Spleen (tissue), 7 donors: ENCODE measurements around the gene ASB14.
"Not testable (repeated sequence)": the region's sequence is repeated elsewhere in the genome, so short reads cannot be mapped to it uniquely, and the experiment has no call there.

ENCODE experiments used
- POLR2A ChIP-seq, 3 donors: fragments of 450-650 bp; IDR thresholded peaks; one replicate each; pipeline ENCODE4 v1.5.1; 2017; ENCODE audit warnings: antibody characterized with exemption in 3 of 3, mild to moderate bottlenecking in 1 of 3
- TF ChIP-seq, protein P1 (sequence below), 11 experiments: fragments of 200-600 bp in 7 of 11; fragments of 450-650 bp in 4 of 11; sonication (generic) in 4 of 11; IDR thresholded peaks in 8 of 11; conservative IDR thresholded peaks in 3 of 11; 1 replicate in 7 of 11; 2 replicates in 4 of 11; pipeline versions ENCODE4 v1.4.0 to v1.8.0; 2016 to 2021; ENCODE audit warnings: antibody characterized with exemption in 11 of 11, inconsistent platforms in 4 of 11, mild to moderate bottlenecking in 1 of 11
- donor health status: DM: no; HTN: no; CAD: no; lungs with moderate emphysema.
- donor health status: DM: no; HTN: no; CAD: no.
- donor health status: DM: no; HTN: no; CAD: no.

DNA sequence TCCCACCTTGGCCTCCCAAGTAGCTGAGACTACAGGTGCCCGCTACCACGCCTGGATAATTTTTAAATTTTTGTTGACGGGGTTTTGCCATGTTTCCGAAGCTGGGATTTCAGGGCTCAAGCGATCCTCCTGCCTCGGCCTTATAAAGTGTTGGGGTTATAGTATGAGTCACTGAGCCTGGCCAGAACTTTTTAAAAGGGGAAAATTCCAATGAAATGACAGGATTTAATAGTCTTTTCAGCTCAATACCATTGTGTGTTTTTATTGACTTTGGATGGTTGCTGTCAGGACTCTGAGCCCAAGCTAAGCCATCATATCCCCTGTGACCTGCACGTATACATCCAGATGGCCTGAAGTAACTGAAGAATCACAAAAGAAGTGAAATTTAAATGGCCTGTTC lies 11.0 kb upstream of the ASB14 start:
- TF ChIP-seq, protein P1, sequence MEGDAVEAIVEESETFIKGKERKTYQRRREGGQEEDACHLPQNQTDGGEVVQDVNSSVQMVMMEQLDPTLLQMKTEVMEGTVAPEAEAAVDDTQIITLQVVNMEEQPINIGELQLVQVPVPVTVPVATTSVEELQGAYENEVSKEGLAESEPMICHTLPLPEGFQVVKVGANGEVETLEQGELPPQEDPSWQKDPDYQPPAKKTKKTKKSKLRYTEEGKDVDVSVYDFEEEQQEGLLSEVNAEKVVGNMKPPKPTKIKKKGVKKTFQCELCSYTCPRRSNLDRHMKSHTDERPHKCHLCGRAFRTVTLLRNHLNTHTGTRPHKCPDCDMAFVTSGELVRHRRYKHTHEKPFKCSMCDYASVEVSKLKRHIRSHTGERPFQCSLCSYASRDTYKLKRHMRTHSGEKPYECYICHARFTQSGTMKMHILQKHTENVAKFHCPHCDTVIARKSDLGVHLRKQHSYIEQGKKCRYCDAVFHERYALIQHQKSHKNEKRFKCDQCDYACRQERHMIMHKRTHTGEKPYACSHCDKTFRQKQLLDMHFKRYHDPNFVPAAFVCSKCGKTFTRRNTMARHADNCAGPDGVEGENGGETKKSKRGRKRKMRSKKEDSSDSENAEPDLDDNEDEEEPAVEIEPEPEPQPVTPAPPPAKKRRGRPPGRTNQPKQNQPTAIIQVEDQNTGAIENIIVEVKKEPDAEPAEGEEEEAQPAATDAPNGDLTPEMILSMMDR (IDR thresholded peaks at IDR 0.05 in 8 of 11, conservative IDR thresholded peaks at IDR 0.05 in 3 of 11): not testable (repeated sequence)
- TF ChIP-seq POLR2A (IDR thresholded peaks at IDR 0.05): not testable (repeated sequence)
